ENCODE results near the gene GSC.
"Not testable (repeated sequence)": the region's sequence is repeated elsewhere in the genome, so short reads cannot be mapped to it uniquely, and the experiment has no call there.

Gene GSC

GRCh38 chr14:94771906-94772490 is 2.1 kb upstream of the GSC start:
- no peak for DNase-seq (ENCODE audit: low spot score)

GRCh38 chr14:94771158-94771905 is 1.4 kb upstream of the GSC start:
- DNase-seq (ENCODE audit: low spot score): no peak

GRCh38 chr14:94770815-94771157 is 873 bp upstream of the GSC start:
- DNase-seq (ENCODE audit: low spot score): no peak

GRCh38 chr14:94770251-94770749 is 387 bp upstream of the GSC start:
- no peak for DNase-seq (ENCODE audit: low spot score)

GRCh38 chr14:94768521-94769390 is 1.2 kb downstream of the GSC start:
- DNase-seq (ENCODE audit: low spot score): no peak

- no peak for DNase-seq (ENCODE audit: low spot score)
These were observed 1.8 kb downstream of the GSC start for GRCh38 chr14:94768141-94768520.

- DNase-seq (ENCODE audit: low spot score): no peak
These were observed 2.5 kb downstream of the GSC start for GRCh38 chr14:94767321-94767878.

- DNase-seq (ENCODE audit: low spot score): no peak
These were observed 5.3 kb downstream of the GSC start for GRCh38 chr14:94764573-94764972.

- DNase-seq (ENCODE audit: low spot score): no peak
These were observed 7.5 kb downstream of the GSC start for GRCh38 chr14:94762431-94762830.

GRCh38 chr14:94761997-94762377 is 7.9 kb downstream of the GSC start:
- DNase-seq (ENCODE audit: low spot score): no peak

GRCh38 chr14:94761348-94761996 is 8.4 kb downstream of the GSC start:
- no peak for DNase-seq (ENCODE audit: low spot score)

GRCh38 chr14:94756310-94756882 is 13.5 kb downstream of the GSC start:
- no peak for DNase-seq (ENCODE audit: low spot score)

GRCh38 chr14:94754391-94754942 is 15.4 kb downstream of the GSC start:
- no peak for DNase-seq (ENCODE audit: low spot score)

GRCh38 chr14:94752591-94753436 is 17.1 kb downstream of the GSC start:
- DNase-seq (ENCODE audit: low spot score): no peak

- no peak for DNase-seq (ENCODE audit: low spot score)
These were observed 18.0 kb downstream of the GSC start for GRCh38 chr14:94751956-94752355.

GRCh38 chr14:94751321-94751720 is 18.6 kb downstream of the GSC start:
- no peak for DNase-seq (ENCODE audit: low spot score)

- DNase-seq (ENCODE audit: low spot score): no peak
These were observed 19.5 kb downstream of the GSC start for GRCh38 chr14:94750371-94750770.

- DNase-seq (ENCODE audit: low spot score): no peak
These were observed 21.1 kb downstream of the GSC start for GRCh38 chr14:94748667-94749347.

- DNase-seq (ENCODE audit: low spot score): no peak
These were observed 22.2 kb downstream of the GSC start for GRCh38 chr14:94747739-94748138.

GRCh38 chr14:94747153-94747552 is 22.8 kb downstream of the GSC start:
- not testable (repeated sequence) for DNase-seq (ENCODE audit: low spot score)
